GM12878 (cell line): Measurements from ENCODE around the gene ZWINT. TPM values are rescaled to one million over a fixed set of nuclear protein-coding genes. Genes with fewer than 3 reads are reported as not detected.

Source experiments
- ASH2L ChIP-seq: fragments of 300-600, 200-600 bp; sonication (generic); IDR thresholded peaks from 2 replicates; pipeline ENCODE4 v1.6.1; 2017; ENCODE audit warnings: low read depth, mild to moderate bottlenecking, borderline replicate concordance
- JUND ChIP-seq: IDR thresholded peaks from 2 replicates; pipeline ENCODE4 v1.6.1; 2012; ENCODE audit warnings: low read depth, mild to moderate bottlenecking, low read length, improper control_type of control experiment, moderate library complexity
- NBN ChIP-seq: fragments of 450-650 bp; IDR thresholded peaks from 2 replicates; pipeline ENCODE4 v1.6.1; 2016
- NFYB ChIP-seq: IDR thresholded peaks from 2 replicates; pipeline ENCODE4 v1.6.1; 2011; ENCODE audit warnings: low read depth, mild to moderate bottlenecking, low read length, improper control_type of control experiment, moderate library complexity; ENCODE audit not compliant: insufficient read depth
- NR2C2 ChIP-seq: IDR thresholded peaks from 2 replicates; pipeline ENCODE4 v1.6.1; 2011; ENCODE audit warnings: borderline replicate concordance, low read depth; ENCODE audit not compliant: control insufficient read depth, insufficient read length
- PAX8 ChIP-seq: fragments of 450-650 bp; IDR thresholded peaks from 2 replicates; pipeline ENCODE4 v1.6.1; 2017; ENCODE audit warnings: mild to moderate bottlenecking, moderate library complexity
- ZBTB40 ChIP-seq: fragments of 450-650 bp; IDR thresholded peaks from 2 replicates; pipeline ENCODE4 v1.6.1; 2016; ENCODE audit warnings: mild to moderate bottlenecking, moderate library complexity, borderline replicate concordance
- ZNF217 ChIP-seq: fragments of 450-650 bp; IDR thresholded peaks from 2 replicates; pipeline ENCODE4 v1.6.1; 2017; ENCODE audit warnings: antibody characterized with exemption, mild to moderate bottlenecking
- polyA plus RNA-seq, 11 experiments: library from polyadenylated mRNA; depleted of rRNA in 4 of 11; unstranded in 6 of 11; stranded (reverse) in 5 of 11; fragments of >200 nt; fragmentation: Nextera tagmentation in 4 of 11; fragmentation: Illumina TruSeq in 1 of 11; extraction: Ambion mirVana in 4 of 11; extraction: Trizol in 1 of 11; gene quantifications; 1 replicate in 1 of 11; 2 replicates in 10 of 11; pipeline versions ENCODE4 v1.2.1 to v1.2.3, GENCODE V29; 2011 to 2016; ENCODE audit warnings: inconsistent platforms in 2 of 11, missing spikeins in 2 of 11, low read depth in 1 of 11
- total RNA-seq, 4 experiments: library from RNA; depleted of rRNA in 3 of 4; stranded (reverse); fragments of >200 nt in 3 of 4; fragmentation: Illumina TruSeq in 1 of 4; extraction: Trizol in 1 of 4; gene quantifications; 2 replicates each; pipeline versions ENCODE4 v1.2.1 to v1.2.3, GENCODE V29; 2013 to 2021
- TF ChIP-seq, protein P1 (sequence below): fragments of 450-650 bp; conservative IDR thresholded peaks from 2 replicates; pipeline ENCODE4 v1.6.1; 2017; ENCODE audit warnings: mild to moderate bottlenecking, moderate library complexity

The ZWINT gene
- total and polyA plus RNA-seq, 10 of the 15 experiments (the other 5 are each of a cell fraction or from before 2014, with no cell fraction given), result 98.7 to 324 (median 138) TPM

GRCh38 chr10:56316603-56317002 is 44.5 kb downstream of the ZWINT start (continued):
- TF ChIP-seq, protein P1, sequence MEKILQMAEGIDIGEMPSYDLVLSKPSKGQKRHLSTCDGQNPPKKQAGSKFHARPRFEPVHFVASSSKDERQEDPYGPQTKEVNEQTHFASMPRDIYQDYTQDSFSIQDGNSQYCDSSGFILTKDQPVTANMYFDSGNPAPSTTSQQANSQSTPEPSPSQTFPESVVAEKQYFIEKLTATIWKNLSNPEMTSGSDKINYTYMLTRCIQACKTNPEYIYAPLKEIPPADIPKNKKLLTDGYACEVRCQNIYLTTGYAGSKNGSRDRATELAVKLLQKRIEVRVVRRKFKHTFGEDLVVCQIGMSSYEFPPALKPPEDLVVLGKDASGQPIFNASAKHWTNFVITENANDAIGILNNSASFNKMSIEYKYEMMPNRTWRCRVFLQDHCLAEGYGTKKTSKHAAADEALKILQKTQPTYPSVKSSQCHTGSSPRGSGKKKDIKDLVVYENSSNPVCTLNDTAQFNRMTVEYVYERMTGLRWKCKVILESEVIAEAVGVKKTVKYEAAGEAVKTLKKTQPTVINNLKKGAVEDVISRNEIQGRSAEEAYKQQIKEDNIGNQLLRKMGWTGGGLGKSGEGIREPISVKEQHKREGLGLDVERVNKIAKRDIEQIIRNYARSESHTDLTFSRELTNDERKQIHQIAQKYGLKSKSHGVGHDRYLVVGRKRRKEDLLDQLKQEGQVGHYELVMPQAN, result no peak
- TF ChIP-seq JUND, result no peak
- no peak for TF ChIP-seq ASH2L
- TF ChIP-seq ZNF217, result no peak
- TF ChIP-seq NR2C2, result no peak
- no peak for TF ChIP-seq PAX8
- no peak for TF ChIP-seq ZBTB40
- TF ChIP-seq NFYB, result no peak
- no peak for TF ChIP-seq NBN
